GM18520 (cell line): ENCODE results near the gene TNK2.

Experiments
- ATAC-seq: cut with Tn5 transposase; IDR thresholded peaks from one replicate; pipeline ENCODE4 v1.9.1; 2021; ENCODE audit not compliant: unreplicated experiment

Gene TNK2

GRCh38 chr3:195900436-195901355 is 7.7 kb downstream of the TNK2 start:
- ATAC-seq: no peak

- no peak for ATAC-seq
Observed at GRCh38 chr3:195899701-195900435, 8.5 kb downstream of the TNK2 start.

DNA sequence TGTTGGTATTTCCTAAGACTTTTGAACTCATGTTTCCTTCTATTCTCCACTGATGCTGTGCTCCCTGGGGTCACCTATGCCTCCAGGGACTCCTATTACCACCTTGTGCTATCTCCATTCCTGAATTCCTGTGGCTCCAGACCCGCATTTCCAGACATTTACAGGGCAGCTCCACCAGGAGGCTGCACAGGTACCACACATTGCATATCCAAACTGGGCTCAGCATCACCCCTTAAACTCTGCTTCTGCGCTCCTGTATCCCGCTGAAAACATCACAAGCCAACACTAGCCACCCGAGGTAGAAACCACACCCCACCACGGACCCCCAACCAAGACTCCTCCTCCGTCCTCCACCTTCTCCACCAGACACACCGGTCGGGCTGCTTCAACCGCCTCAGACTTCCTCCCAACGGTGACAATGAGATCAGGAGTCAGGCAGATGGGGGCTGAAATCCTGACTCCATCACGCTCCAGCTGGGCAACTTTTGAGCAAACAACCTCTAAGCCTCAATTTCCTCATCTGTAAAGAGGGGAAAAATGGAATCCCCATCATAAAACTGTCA is 10.4 kb downstream of the TNK2 start:
- no peak for ATAC-seq

- ATAC-seq: no peak
Observed at GRCh38 chr3:195897081-195897852, 11.1 kb downstream of the TNK2 start.

DNA sequence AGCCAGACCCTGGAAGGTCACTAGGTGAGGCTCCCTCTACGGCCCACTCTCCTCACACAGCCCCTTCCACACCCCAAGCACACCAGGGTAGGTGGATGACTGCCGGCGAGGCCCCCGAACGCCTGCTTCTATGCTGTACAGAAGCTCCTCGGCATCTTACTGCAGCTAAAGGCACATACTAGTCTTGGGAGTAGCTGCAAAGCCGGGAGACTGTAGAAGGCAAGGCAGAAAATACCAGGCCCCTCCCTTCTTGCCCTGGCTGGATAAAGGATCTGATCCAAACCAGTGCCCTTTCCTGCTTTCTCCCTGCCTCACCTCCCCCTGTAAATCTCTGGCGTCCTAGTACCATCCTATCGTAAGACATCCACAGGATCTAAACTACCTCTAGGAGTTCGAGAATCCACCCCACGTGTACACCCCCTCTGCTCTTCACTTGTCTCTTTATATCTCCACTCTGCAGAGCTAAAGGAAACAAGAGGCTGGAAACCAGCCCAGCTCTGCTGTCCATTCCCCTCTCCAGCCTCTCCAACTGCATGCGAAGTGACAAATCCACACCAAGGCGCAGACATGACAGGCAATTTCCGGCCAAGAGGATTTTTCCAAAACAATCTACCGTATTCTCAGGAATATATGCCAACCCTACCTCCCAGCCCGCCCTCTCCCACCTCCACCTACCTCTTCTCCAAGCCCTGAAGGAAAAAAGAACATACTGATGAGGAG is 11.8 kb downstream of the TNK2 start:
- ATAC-seq: no peak

GRCh38 chr3:195895861-195896360 is 12.4 kb downstream of the TNK2 start:
- ATAC-seq: no peak

DNA sequence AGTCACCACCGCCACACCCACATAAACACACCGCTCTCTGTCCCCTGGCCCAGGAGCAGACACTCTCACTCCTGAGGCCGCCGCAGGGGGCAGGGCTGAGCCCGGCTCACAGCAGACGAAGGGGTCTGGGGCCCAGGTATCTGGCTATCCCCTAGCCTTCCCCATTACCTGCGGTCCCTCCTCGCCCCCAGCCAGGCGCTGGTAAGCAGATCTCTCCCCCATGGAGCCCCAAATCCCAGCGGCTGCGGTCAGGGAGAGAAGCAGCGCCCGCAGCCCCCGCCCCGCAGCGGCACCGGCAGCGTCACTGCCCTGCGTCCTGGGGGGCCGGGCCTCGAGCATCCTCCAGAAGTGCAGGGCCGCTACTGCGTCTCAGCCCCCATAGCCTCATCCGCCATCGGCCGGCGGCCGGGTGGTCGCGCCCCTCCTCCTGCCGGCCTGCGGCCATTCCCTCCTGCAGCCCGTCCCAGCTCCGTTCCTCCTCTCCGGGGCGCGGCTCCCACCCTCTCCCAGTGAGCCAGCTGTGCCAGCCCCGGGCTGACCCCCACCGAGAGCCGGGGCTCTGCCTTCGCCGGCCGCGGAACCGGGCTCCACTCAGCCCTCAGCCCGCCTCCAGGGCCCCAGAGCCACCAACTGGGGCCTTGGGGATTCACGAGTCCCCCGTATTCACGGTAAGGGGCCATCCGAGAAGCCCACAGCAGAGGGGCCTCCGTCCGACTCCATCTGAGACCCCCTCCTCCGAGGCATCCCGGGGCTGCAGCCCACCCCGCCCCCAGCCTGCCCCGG is 13.1 kb downstream of the TNK2 start:
- ATAC-seq: peak; percentile 52

- ATAC-seq: no peak
Observed at GRCh38 chr3:195893916-195894465, 14.4 kb downstream of the TNK2 start.

DNA sequence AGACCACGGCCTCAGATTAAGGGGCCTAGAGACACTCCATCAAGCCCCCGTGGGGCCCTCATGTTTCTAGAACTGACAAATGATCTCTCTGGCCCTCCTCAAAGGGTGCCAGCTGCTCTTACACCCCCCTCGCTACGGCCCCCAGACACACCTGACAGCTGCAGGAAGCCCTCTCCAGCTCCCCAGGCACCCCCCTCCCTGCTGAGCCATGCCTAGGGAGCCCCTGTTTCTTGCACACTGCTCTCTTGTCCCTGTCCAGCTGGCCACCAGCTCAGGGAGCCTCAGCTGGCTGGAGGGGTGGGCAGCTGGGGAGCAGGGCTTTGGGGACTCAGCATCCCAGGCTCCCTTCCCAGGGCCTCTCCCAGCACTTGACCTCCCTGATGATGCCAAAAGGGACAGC is 14.8 kb downstream of the TNK2 start:
- ATAC-seq: no peak

GRCh38 chr3:195893044-195893395 is 15.3 kb downstream of the TNK2 start:
- ATAC-seq: no peak

GRCh38 chr3:195892105-195893043 is 16.0 kb downstream of the TNK2 start:
- no peak for ATAC-seq

GRCh38 chr3:195891431-195892104 is 16.8 kb downstream of the TNK2 start:
- ATAC-seq: no peak

DNA sequence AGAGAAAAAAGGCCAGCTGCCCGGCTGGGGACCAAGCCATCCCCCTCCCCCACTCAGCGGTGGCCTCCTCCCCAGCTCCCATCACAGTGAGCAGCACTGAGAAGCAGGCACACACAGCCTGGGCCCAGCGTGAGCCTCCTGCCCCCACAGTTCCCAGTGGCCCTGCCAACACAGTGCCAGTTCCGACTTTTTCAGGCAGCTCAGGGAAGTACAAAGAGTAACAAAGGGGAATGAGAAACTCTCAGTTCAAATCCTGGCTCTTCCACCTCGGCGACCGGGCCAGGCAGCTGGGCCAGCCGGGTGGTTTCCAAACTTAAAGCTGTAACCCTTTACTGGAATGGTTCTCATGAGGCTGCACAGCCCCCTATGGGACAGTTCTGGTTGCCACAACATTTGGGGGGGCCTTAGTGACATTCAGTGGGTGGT is 18.5 kb downstream of the TNK2 start:
- ATAC-seq: no peak

DNA sequence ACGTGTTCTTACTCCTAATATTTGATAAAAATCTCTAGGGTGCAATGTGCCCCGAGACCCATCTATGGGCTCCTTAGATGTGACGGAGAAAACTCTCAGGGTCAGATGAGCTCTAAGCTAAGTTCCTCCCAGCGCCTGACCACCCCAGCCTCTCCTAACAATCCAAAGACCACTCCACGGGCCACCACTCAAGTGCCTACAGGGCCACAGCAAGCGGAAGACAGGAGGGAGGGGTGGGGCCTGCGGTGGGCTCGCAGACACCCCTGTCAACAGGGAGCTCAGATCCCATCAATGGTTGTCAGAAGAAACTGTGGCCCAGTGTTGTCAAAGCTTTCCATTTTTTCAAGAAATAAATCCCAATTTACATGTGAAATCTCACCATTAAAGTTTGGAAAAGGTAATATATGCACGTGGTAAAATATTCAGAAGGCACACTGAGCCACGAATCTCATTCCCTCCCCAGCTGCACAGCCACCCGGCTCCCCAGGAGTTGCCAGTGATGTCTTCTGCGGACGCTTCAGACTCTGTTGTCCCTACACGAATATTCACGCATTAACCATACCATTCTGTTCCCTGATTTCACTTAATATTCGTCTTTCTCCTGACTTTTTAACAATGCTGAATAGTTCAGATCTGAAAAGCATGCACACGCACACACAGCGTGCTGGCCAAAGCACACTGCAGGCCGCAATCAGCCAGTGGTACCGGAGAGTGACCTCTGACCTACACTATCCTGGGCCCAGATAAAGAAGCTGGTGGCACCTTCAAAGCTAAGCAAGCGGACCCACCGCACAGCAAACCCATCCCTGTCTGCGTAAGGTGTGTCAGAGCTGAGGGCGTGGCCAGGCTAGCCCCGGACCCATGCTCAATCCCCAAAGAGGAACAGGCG is 19.1 kb downstream of the TNK2 start:
- no peak for ATAC-seq

DNA sequence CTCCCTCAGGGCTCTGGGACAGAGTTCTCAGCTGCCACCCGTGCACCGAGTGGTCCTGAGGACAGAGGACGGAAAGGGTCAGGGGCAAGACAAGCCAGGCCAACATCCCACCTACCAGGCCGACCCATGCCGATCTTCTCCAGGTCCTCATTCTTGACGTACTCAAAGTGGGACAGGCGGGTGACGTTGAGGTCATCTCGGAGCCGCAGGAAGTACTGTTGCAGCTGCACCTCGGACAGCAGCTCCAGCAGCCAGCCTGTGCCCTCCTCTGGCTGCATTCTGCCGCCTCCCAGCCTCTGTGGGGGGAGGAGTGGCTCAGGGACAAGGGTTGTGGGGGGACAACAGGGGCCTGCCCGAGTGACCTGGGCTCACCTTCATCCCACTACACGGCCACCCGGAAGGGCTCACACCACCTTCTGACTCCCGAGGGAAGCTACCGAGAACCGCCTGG is 20.0 kb downstream of the TNK2 start:
- ATAC-seq: no peak

- ATAC-seq: no peak
Observed at GRCh38 chr3:195887670-195888069, 20.7 kb downstream of the TNK2 start.
